Lower leg skin (tissue), 3 donors: ENCODE measurements around the gene HMHB1.

Experiments used
- POLR2A ChIP-seq, 2 donors: fragments of 450-650 bp; IDR thresholded peaks; one replicate each; pipeline ENCODE4 v1.6.1; 2016 to 2017; ENCODE audit warnings: antibody characterized with exemption in 2 of 2, mild to moderate bottlenecking in 1 of 2, moderate library complexity in 1 of 2
- TF ChIP-seq, protein P1 (sequence below), 3 donors: fragments of 450-650 bp; IDR thresholded peaks; one replicate each; pipeline ENCODE4 v1.5.1; 2016; ENCODE audit warnings: antibody characterized with exemption in 3 of 3, mild to moderate bottlenecking in 3 of 3, moderate library complexity in 2 of 3

DNA sequence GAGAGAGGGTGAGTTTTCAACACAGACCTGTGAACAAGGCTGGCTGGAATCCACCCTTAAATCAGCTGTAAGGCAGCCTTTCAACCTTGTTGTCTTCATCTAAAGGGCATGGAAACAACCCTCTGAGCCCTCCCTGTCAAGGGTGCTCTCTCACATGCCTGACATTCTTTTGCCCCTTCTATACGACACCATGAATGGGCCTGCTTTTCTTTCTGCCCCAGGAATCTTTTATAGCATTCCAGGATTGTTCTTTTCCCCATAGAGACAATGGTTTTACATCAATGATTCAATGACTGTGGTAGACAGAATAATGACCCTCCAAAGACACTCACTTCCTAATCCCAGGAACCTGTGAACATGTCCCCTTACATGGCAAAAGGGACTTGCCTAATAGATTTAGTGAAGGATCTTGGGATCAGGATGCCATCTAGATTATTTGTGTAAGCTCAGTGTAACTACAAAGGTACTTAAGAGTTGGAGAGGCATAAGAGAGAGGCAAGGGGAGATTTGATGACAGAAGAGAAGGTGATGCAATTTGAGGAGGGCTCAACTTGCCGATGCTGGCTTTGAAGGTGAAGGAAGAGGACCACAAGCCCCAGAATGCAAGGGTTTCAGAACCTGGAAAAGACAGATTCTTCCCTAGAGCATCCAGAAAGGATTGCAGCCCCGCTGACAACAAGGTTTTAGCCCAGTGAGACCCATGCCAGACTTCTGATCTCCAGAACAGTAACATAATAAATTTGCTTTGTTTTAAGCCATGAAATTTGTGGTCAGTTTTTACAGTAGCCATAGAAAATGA, 29.2 kb upstream of the HMHB1 start:
- TF ChIP-seq, protein P1, sequence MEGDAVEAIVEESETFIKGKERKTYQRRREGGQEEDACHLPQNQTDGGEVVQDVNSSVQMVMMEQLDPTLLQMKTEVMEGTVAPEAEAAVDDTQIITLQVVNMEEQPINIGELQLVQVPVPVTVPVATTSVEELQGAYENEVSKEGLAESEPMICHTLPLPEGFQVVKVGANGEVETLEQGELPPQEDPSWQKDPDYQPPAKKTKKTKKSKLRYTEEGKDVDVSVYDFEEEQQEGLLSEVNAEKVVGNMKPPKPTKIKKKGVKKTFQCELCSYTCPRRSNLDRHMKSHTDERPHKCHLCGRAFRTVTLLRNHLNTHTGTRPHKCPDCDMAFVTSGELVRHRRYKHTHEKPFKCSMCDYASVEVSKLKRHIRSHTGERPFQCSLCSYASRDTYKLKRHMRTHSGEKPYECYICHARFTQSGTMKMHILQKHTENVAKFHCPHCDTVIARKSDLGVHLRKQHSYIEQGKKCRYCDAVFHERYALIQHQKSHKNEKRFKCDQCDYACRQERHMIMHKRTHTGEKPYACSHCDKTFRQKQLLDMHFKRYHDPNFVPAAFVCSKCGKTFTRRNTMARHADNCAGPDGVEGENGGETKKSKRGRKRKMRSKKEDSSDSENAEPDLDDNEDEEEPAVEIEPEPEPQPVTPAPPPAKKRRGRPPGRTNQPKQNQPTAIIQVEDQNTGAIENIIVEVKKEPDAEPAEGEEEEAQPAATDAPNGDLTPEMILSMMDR (IDR thresholded peaks at IDR 0.05) = no peak
- no peak for TF ChIP-seq POLR2A (IDR thresholded peaks at IDR 0.05)
